Testis (tissue), 2 donors: ENCODE measurements around the gene SLC12A6.

Experiments used
- CTCF ChIP-seq, 3 experiments: fragments of 450-650 bp in 2 of 3; fragments of 200-600 bp in 1 of 3; sonication (generic) in 1 of 3; IDR thresholded peaks; one replicate each; pipeline ENCODE4 v1.5.1; 2016 to 2019; ENCODE audit warnings: antibody characterized with exemption in 3 of 3, mild to moderate bottlenecking in 2 of 3, moderate library complexity in 1 of 3
- POLR2A ChIP-seq: fragments of 450-650 bp; IDR thresholded peaks from one replicate; pipeline ENCODE4 v1.6.1; 2017; ENCODE audit warnings: antibody characterized with exemption, mild to moderate bottlenecking, moderate library complexity

DNA sequence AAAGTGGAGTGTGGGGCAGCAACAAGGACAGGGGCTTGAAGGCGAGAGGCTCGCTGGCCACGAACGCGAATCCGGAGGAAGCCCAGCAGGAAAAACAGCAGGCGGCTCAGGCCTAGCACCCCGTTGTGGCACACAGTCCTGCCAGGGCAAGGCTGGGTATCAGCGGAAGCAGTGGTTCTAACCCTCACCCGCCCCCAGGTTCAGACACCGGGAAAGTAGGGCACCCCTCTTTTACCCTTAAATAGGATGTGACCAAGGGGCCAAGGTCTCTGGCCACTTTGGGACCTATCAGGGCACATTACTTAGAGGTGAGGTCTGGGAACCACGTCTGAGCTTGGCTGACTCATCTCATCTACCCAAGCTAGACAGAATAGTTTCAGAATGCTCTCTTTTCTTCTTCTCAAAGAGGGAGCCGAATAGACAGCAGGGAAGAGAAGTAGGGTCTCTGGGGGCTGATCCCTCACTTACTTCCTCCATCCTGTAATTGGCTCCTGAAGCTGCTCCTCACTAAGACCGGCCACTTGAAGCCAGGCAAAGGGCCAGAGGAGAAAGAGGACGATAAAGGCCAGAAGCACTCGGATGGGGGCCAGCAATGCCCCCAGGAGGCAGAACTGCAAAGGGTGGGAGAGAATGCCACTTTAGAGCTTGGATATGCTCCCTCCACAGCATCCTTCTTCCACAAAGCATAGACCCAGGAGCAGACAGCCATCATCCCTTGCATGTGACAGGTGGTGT lies 27.7 kb upstream of the SLC12A6 start:
- TF ChIP-seq POLR2A (no peak), CTCF (IDR thresholded peaks at IDR 0.05) (no peak)
